K562 (cell line): ENCODE results near the gene CXCL9. TPM values are rescaled to one million over a fixed set of nuclear protein-coding genes. Genes with fewer than 3 reads are reported as not detected.

Source experiments
- ARID1B ChIP-seq: fragments of 450-650 bp; IDR thresholded peaks from 2 replicates; pipeline ENCODE4 v1.6.1; 2016; ENCODE audit warnings: antibody characterized with exemption, mild to moderate bottlenecking, inconsistent platforms
- BDP1 ChIP-seq: IDR thresholded peaks from 3 replicates; pipeline ENCODE4 v1.6.1; 2011; ENCODE audit not compliant: insufficient read length, insufficient read depth
- CBX8 ChIP-seq: fragments of 200-600 bp; sonication (generic); IDR thresholded peaks from 2 replicates; pipeline ENCODE4 v1.6.1; 2012; ENCODE audit warnings: borderline replicate concordance, mixed run types, low read depth, mild to moderate bottlenecking, moderate library complexity, mixed read lengths, low read length, control low read depth, inconsistent platforms; ENCODE audit not compliant: poor library complexity, severe bottlenecking; ENCODE audit errors: extremely low read depth
- FOSL1 ChIP-seq: fragments of 200-800 bp; sonication (Bioruptor generic); conservative IDR thresholded peaks from 2 replicates; pipeline ENCODE4 v1.6.1; 2016; ENCODE audit warnings: missing genetic modification characterization, missing compliant biosample characterization
- FOXK1 ChIP-seq: sonication (generic); formaldehyde crosslinking; IDR thresholded peaks from 2 replicates; pipeline ENCODE4 v1.8.0; 2022; ENCODE audit warnings: missing genetic modification reagents, mild to moderate bottlenecking, borderline replicate concordance
- HNRNPH1 ChIP-seq: fragments of 200-400 bp; formaldehyde crosslinking; optimal IDR thresholded peaks from 2 replicates; pipeline ENCODE3; 2017; ENCODE audit warnings: low read depth, mild to moderate bottlenecking, low read length, moderate library complexity
- HSF4 ChIP-seq: fragments of 250-450 bp; sonication (Bioruptor Pico); IDR thresholded peaks from 2 replicates; pipeline ENCODE4 v2.1.2; 2022; ENCODE audit warnings: mild to moderate bottlenecking, moderate library complexity, borderline replicate concordance
- MAFK ChIP-seq: IDR thresholded peaks from 2 replicates; pipeline ENCODE4 v1.6.1; 2011; ENCODE audit warnings: low read length, improper control_type of control experiment
- NCOA4 ChIP-seq: fragments of 450-650 bp; IDR thresholded peaks from 2 replicates; pipeline ENCODE4 v1.6.1; 2018; ENCODE audit warnings: mild to moderate bottlenecking; ENCODE audit not compliant: partially characterized antibody
- NR2C1 ChIP-seq, 2 experiments: fragments of 450-650 bp; IDR thresholded peaks; 2 replicates each; pipeline ENCODE4 v1.6.1; 2017; ENCODE audit warnings: mild to moderate bottlenecking in 2 of 2, antibody characterized with exemption in 1 of 2, inconsistent platforms in 1 of 2, missing compliant biosample characterization in 1 of 2, missing genetic modification characterization in 1 of 2
- NR2C2 ChIP-seq, 2 experiments: fragments of 200-800 bp in 1 of 2; sonication (Bioruptor generic) in 1 of 2; sonication (generic) in 1 of 2; formaldehyde crosslinking in 1 of 2; IDR thresholded peaks; 2 replicates each; pipeline versions ENCODE4 v1.6.1 to v1.8.0; 2016 to 2022; ENCODE audit warnings: mild to moderate bottlenecking in 1 of 2, missing compliant biosample characterization in 1 of 2, missing genetic modification characterization in 1 of 2, missing genetic modification reagents in 1 of 2
- PML ChIP-seq: IDR thresholded peaks from 2 replicates; pipeline ENCODE4 v1.6.1; 2012; ENCODE audit warnings: low read length, inconsistent platforms
- POLR2H ChIP-seq: IDR thresholded peaks from 2 replicates; pipeline ENCODE4 v1.6.1; 2016; ENCODE audit warnings: missing genetic modification characterization, low read depth, mild to moderate bottlenecking, control low read depth, missing compliant biosample characterization, moderate library complexity
- POU5F1 ChIP-seq: fragments of 150-350 bp; IDR thresholded peaks from 2 replicates; pipeline ENCODE4 v1.6.1; 2014; ENCODE audit warnings: borderline replicate concordance, low read length, low read depth, mild to moderate bottlenecking; ENCODE audit not compliant: partially characterized antibody
- PTBP1 ChIP-seq: fragments of 200-400 bp; formaldehyde crosslinking; IDR thresholded peaks from 2 replicates; pipeline ENCODE4 v1.6.1; 2017; ENCODE audit warnings: low read depth, low read length
- PYGO2 ChIP-seq: fragments of 450-650 bp; IDR thresholded peaks from 2 replicates; pipeline ENCODE4 v1.6.1; 2016; ENCODE audit warnings: mild to moderate bottlenecking, missing genetic modification characterization, moderate library complexity, missing compliant biosample characterization
- RAD21 ChIP-seq, 2 experiments: fragments of 250-450 bp in 1 of 2; fragments of 450-650 bp in 1 of 2; sonication (Bioruptor Pico) in 1 of 2; formaldehyde crosslinking in 1 of 2; IDR thresholded peaks in 1 of 2; conservative IDR thresholded peaks in 1 of 2; 2 replicates each; pipeline versions ENCODE4 v1.4.0 to v1.8.0; 2020 to 2022; ENCODE audit warnings: mild to moderate bottlenecking in 2 of 2, moderate library complexity in 1 of 2
- RBBP5 ChIP-seq: fragments of 200-600 bp; sonication (generic); IDR thresholded peaks from 2 replicates; pipeline ENCODE4 v1.6.1; 2012; ENCODE audit warnings: borderline replicate concordance, mild to moderate bottlenecking, low read length, control low read depth, inconsistent platforms; ENCODE audit not compliant: insufficient read depth, poor library complexity, severe bottlenecking
- SREBF2 ChIP-seq: sonication (generic); formaldehyde crosslinking; IDR thresholded peaks from 2 replicates; pipeline ENCODE4 v1.4.0; 2020; ENCODE audit warnings: mild to moderate bottlenecking, missing genetic modification reagents
- TARDBP ChIP-seq: fragments of 450-650 bp; IDR thresholded peaks from 2 replicates; pipeline ENCODE4 v1.6.1; 2016
- TSC22D4 ChIP-seq: fragments of 450-650 bp; IDR thresholded peaks from 2 replicates; pipeline ENCODE4 v1.6.1; 2016; ENCODE audit warnings: missing genetic modification characterization, missing biosample characterization, control low read depth
- ZNF431 ChIP-seq: sonication (generic); formaldehyde crosslinking; IDR thresholded peaks from 2 replicates; pipeline ENCODE4 v1.8.0; 2022; ENCODE audit warnings: mild to moderate bottlenecking, missing genetic modification reagents
- ZNF444 ChIP-seq: fragments of 250-450 bp; sonication (Bioruptor Pico); IDR thresholded peaks from 2 replicates; pipeline ENCODE4 v1.4.0; 2020; ENCODE audit warnings: mild to moderate bottlenecking, moderate library complexity
- ZNF79 ChIP-seq: fragments of 250-450 bp; sonication (Bioruptor Pico); IDR thresholded peaks from 2 replicates; pipeline ENCODE4 v1.4.0; 2020; ENCODE audit warnings: low read depth, mild to moderate bottlenecking, moderate library complexity
- polyA plus RNA-seq, 8 experiments: library from polyadenylated mRNA; depleted of rRNA in 4 of 8; stranded (reverse) in 5 of 8; unstranded in 3 of 8; fragments of >200 nt; fragmentation: Nextera tagmentation in 2 of 8; fragmentation: Illumina TruSeq in 1 of 8; extraction: Ambion mirVana in 2 of 8; extraction: Trizol in 1 of 8; gene quantifications; 2 replicates each; pipeline versions ENCODE4 v1.2.1 to v1.2.3, GENCODE V29; 2011 to 2014; ENCODE audit warnings: inconsistent platforms in 1 of 8, missing spikeins in 1 of 8
- total RNA-seq, 7 experiments: library from RNA; depleted of rRNA in 6 of 7; stranded (reverse); fragments of >200 nt in 6 of 7; fragmentation: Illumina TruSeq in 2 of 7; extraction: Trizol in 2 of 7; gene quantifications; 2 replicates each; pipeline versions ENCODE4 v1.2.1 to v1.2.3, GENCODE V29; 2011 to 2021; ENCODE audit warnings: low replicate concordance in 1 of 7
- TF ChIP-seq, protein P1 (sequence below): fragments of 250-450 bp; sonication (Bioruptor Pico); IDR thresholded peaks from 2 replicates; pipeline ENCODE4 v1.8.0; 2021; ENCODE audit warnings: moderate library complexity, mild to moderate bottlenecking, inconsistent platforms
- TF ChIP-seq, protein P2 (sequence below): fragments of 250-450 bp; sonication (Bioruptor Pico); IDR thresholded peaks from 2 replicates; pipeline ENCODE4 v1.8.0; 2022; ENCODE audit warnings: inconsistent platforms, mild to moderate bottlenecking, moderate library complexity, borderline replicate concordance
- TF ChIP-seq, protein P3 (sequence below): sonication (generic); formaldehyde crosslinking; IDR thresholded peaks from 2 replicates; pipeline ENCODE4 v1.8.0; 2022; ENCODE audit warnings: mild to moderate bottlenecking, low read depth, missing genetic modification reagents

The CXCL9 gene
- total and polyA plus RNA-seq, 9 of the 15 experiments (the other 6 are each of a cell fraction or from before 2014, with no cell fraction given): not detected

DNA sequence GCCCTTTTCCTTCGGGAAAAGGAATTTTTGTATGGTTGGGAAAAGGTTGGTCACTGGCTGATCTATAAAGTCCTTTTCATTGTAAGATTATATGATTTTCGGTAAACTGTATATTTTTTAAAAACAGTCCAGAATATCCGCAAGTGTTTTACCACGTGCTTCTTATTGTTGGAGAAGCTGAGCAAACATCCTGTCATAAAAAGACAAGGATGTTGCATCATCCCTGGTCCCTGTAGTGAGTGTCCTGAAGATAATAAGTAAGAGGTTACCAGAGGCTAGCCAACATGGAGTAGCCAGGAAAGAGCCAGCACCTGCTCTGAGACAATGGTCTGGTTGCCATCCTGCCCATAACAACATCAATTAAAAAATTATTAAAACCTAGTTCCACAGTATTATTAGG lies 5.1 kb downstream of the CXCL9 start (continued):
- TF ChIP-seq PML (no peak), NCOA4 (no peak), HNRNPH1 (no peak), ZNF431 (no peak), HSF4 (CRISPR knock-in tag) (no peak), FOXK1 (CRISPR knock-in tag) (no peak), NR2C2 (CRISPR knock-in tag; IDR thresholded peaks at IDR 0.05) (no peak), NR2C2 (tag; IDR thresholded peaks at IDR 0.05) (no peak), ZNF79 (CRISPR knock-in tag) (no peak), POLR2H (tag) (peak; percentile 75), RAD21 (CRISPR knock-in tag; conservative IDR thresholded peaks at IDR 0.05 in 1 of 2, IDR thresholded peaks at IDR 0.05 in 1 of 2) (no peak), FOSL1 (tag) (peak; percentile 61), SREBF2 (no peak), CBX8 (no peak), RBBP5 (no peak), PTBP1 (no peak), NR2C1 (IDR thresholded peaks at IDR 0.05) (no peak), NR2C1 (tag; IDR thresholded peaks at IDR 0.05) (0 out of 2 replicates have a peak, but pooled peaks have one; percentile 22), ZNF444 (CRISPR knock-in tag) (no peak), POU5F1 (no peak), BDP1 (no peak), PYGO2 (tag) (no peak), ARID1B (0 out of 2 replicates have a peak, but pooled peaks have one; percentile 30), MAFK (no peak), TARDBP (no peak), TSC22D4 (tag) (no peak)
- TF ChIP-seq, protein P1, sequence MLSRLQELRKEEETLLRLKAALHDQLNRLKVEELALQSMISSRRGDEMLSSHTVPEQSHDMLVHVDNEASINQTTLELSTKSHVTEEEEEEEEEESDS (CRISPR knock-in tag): no peak
- TF ChIP-seq, protein P2, sequence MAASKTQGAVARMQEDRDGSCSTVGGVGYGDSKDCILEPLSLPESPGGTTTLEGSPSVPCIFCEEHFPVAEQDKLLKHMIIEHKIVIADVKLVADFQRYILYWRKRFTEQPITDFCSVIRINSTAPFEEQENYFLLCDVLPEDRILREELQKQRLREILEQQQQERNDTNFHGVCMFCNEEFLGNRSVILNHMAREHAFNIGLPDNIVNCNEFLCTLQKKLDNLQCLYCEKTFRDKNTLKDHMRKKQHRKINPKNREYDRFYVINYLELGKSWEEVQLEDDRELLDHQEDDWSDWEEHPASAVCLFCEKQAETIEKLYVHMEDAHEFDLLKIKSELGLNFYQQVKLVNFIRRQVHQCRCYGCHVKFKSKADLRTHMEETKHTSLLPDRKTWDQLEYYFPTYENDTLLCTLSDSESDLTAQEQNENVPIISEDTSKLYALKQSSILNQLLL (CRISPR knock-in tag): no peak
- TF ChIP-seq, protein P3, sequence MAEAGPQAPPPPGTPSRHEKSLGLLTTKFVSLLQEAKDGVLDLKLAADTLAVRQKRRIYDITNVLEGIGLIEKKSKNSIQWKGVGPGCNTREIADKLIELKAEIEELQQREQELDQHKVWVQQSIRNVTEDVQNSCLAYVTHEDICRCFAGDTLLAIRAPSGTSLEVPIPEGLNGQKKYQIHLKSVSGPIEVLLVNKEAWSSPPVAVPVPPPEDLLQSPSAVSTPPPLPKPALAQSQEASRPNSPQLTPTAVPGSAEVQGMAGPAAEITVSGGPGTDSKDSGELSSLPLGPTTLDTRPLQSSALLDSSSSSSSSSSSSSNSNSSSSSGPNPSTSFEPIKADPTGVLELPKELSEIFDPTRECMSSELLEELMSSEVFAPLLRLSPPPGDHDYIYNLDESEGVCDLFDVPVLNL (CRISPR knock-in tag): no peak
